HepG2 (cell line): ENCODE results near the gene HDAC8.

Experiments used
- ATF2 ChIP-seq: sonication (generic); formaldehyde crosslinking; IDR thresholded peaks from 2 replicates; pipeline ENCODE4 v1.4.0; 2020; ENCODE audit warnings: missing genetic modification reagents
- CAMTA2 ChIP-seq: sonication (generic); formaldehyde crosslinking; IDR thresholded peaks from 2 replicates; pipeline ENCODE4 v1.4.0; 2020; ENCODE audit warnings: mild to moderate bottlenecking, missing genetic modification reagents, borderline replicate concordance
- CTCF ChIP-seq: sonication (generic); formaldehyde crosslinking; IDR thresholded peaks from 2 replicates; pipeline ENCODE4 v1.5.0; 2020; ENCODE audit warnings: mild to moderate bottlenecking, missing genetic modification reagents, moderate library complexity
- ESRRA ChIP-seq: sonication (generic); formaldehyde crosslinking; IDR thresholded peaks from 2 replicates; pipeline ENCODE4 v1.5.1; 2020; ENCODE audit warnings: mild to moderate bottlenecking, low read depth, missing genetic modification reagents
- MTA1 ChIP-seq: sonication (generic); formaldehyde crosslinking; IDR thresholded peaks from 2 replicates; pipeline ENCODE4 v1.4.0; 2020; ENCODE audit warnings: missing genetic modification reagents, mild to moderate bottlenecking, borderline replicate concordance
- NFE2 ChIP-seq: sonication (generic); formaldehyde crosslinking; IDR thresholded peaks from 2 replicates; pipeline ENCODE4 v1.4.0; 2020; ENCODE audit warnings: missing genetic modification reagents
- REST ChIP-seq, 2 experiments: IDR thresholded peaks; 2 replicates each; pipeline ENCODE4 v1.6.1; 2011 to 2012; ENCODE audit warnings: low read length in 2 of 2, borderline replicate concordance in 1 of 2, low read depth in 1 of 2, mild to moderate bottlenecking in 1 of 2, moderate library complexity in 1 of 2
- SMAD3 ChIP-seq: sonication (generic); formaldehyde crosslinking; IDR thresholded peaks from 2 replicates; pipeline ENCODE4 v1.4.0; 2020; ENCODE audit warnings: missing genetic modification reagents
- ZC3H13 ChIP-seq: sonication (generic); formaldehyde crosslinking; IDR thresholded peaks from 2 replicates; pipeline ENCODE4 v1.8.1; 2023; ENCODE audit warnings: mild to moderate bottlenecking, missing genetic modification reagents, moderate library complexity
- ZNF138 ChIP-seq: sonication (generic); formaldehyde crosslinking; IDR thresholded peaks from 2 replicates; pipeline ENCODE4 v1.5.0; 2020; ENCODE audit warnings: mild to moderate bottlenecking, low read depth, missing genetic modification reagents
- ZNF589 ChIP-seq: sonication (generic); formaldehyde crosslinking; conservative IDR thresholded peaks from 2 replicates; pipeline ENCODE4 v1.8.0; 2022; ENCODE audit warnings: mild to moderate bottlenecking, moderate library complexity, missing genetic modification reagents
- ZNF672 ChIP-seq: sonication (generic); formaldehyde crosslinking; IDR thresholded peaks from 2 replicates; pipeline ENCODE4 v1.8.1; 2022; ENCODE audit warnings: missing genetic modification reagents
- ZSCAN21 ChIP-seq: sonication (generic); formaldehyde crosslinking; IDR thresholded peaks from 2 replicates; pipeline ENCODE4 v1.8.0; 2022; ENCODE audit warnings: mild to moderate bottlenecking, missing genetic modification reagents, moderate library complexity, borderline replicate concordance

- TF ChIP-seq CTCF, result no peak
- no peak for TF ChIP-seq ZNF589 (CRISPR knock-in tag)
- TF ChIP-seq NFE2, result no peak
- no peak for TF ChIP-seq ZC3H13 (CRISPR knock-in tag)
- no peak for TF ChIP-seq ESRRA
- TF ChIP-seq CAMTA2 (CRISPR knock-in tag), result no peak
- TF ChIP-seq ZSCAN21 (CRISPR knock-in tag), result no peak
- TF ChIP-seq ZNF672 (CRISPR knock-in tag), result no peak
- TF ChIP-seq ZNF138 (CRISPR knock-in tag), result no peak
- no peak for TF ChIP-seq MTA1 (CRISPR knock-in tag)
- TF ChIP-seq REST (IDR thresholded peaks at IDR 0.05; ENCODE audit: borderline replicate concordance in 1 of 2, low read depth in 1 of 2, low read length in 2 of 2), result no peak
- no peak for TF ChIP-seq SMAD3
- no peak for TF ChIP-seq ATF2
These were observed 205.8 kb downstream of the HDAC8 start for GRCh38 chrX:72366701-72367454.
